ENCODE measurements around the gene CUBN. TPM values are rescaled to one million over a fixed set of nuclear protein-coding genes. Genes with fewer than 3 reads are reported as not detected.

CUBN gene
- total RNA-seq, 4 donors from 2014 or later = 0.37 to 1.5 (median 1.1) TPM

DNA sequence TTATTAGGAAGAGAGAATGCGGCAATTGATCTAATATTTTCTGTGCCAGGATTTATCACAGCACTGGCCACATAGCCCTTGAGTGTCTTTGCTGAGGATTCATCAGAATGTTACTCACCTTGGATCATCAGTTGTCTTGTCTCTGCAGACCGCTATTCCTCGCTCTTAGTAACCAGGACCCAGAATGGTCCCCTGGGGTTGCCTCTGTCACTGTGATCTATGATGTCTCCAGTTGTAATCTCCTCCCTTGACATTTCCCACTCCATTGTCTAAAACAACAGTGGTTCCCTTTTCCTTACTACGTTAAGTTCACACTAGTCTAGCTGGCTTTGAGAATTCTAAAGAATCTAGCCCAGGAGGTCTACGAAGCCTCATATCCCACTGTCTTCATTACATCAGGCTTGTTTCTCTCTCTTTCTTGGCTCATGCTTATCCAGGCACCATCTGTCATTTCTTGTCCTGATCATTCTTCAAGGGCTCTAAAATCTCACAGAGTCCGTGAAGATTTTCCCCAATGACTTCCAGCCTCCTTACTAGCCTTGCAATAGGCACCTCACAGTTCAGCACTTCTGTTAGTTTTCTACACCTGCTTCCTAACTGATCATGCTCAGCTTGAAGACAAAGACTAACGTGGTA is 125.8 kb downstream of the CUBN start:
- TF ChIP-seq EP300 (IDR thresholded peaks at IDR 0.05; ENCODE audit: low read depth) = no peak
- Histone ChIP-seq H3K27me3 (no peaks in the 10 kb centered on the region), H3K9me3 (no peaks in the 10 kb centered on the region), H3K36me3 (no peaks in the 10 kb centered on the region), H3K27ac (peak overlapping the region; percentile 52 to 79 (median 73)), H3K4me1 (peaks cover 0 to 35% (median 8%) of the 10 kb centered on the region in 4 donors), H3K4me3 (no peak overlapping the region)
- in situ Hi-C loops (cut with MboI; ENCODE audit: low pct_ligation_motif_present in 1 of 4, low pct_unique_long_range_greater_than_20kb in 1 of 4, low sequenced_read_pairs in 3 of 4) (no loop called here), intact Hi-C loops (cut with DNase I; ENCODE audit: low total_unique reads) (no loop called here)
- WGBS, 2 donors (ENCODE audit: low coverage in 1 of 2) = 84 to 86% methylated on average over 5 to 7 of the region's 7 CpGs
- no peak for DNase-seq

DNA sequence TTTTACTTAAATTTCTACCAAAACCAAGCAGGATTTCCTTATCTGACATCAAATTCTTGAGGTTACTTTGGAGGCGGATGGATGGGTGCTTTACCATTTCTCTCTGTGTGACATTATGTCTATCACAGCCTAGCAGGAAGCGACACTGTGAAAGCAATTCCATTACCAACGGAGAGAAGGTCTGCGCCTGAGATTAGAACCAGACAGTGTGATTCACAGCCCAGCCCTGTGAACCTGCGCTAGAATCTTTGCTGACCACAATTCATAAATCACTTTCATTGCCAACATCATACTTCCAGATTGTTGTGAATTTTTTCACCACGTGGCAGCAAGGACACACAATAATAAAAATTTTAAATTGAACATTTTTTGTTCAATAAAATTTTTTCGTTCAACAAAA is 126.5 kb downstream of the CUBN start:
- Histone ChIP-seq H3K36me3 (no peaks in the 10 kb centered on the region), H3K27me3 (no peaks in the 10 kb centered on the region), H3K9me3 (no peaks in the 10 kb centered on the region), H3K4me3 (no peak overlapping the region), H3K27ac (peak overlapping the region; percentile 52 to 79 (median 73)), H3K4me1 (peaks cover 0 to 35% (median 8%) of the 10 kb centered on the region in 4 donors)
- DNase-seq = no peak
- intact Hi-C loops (cut with DNase I; ENCODE audit: low total_unique reads) (no loop called here), in situ Hi-C loops (cut with MboI; ENCODE audit: low pct_ligation_motif_present in 1 of 4, low pct_unique_long_range_greater_than_20kb in 1 of 4, low sequenced_read_pairs in 3 of 4) (no loop called here)
- no peak for TF ChIP-seq POLR2AphosphoS5 (IDR thresholded peaks at IDR 0.05)
- TF ChIP-seq, protein P1, sequence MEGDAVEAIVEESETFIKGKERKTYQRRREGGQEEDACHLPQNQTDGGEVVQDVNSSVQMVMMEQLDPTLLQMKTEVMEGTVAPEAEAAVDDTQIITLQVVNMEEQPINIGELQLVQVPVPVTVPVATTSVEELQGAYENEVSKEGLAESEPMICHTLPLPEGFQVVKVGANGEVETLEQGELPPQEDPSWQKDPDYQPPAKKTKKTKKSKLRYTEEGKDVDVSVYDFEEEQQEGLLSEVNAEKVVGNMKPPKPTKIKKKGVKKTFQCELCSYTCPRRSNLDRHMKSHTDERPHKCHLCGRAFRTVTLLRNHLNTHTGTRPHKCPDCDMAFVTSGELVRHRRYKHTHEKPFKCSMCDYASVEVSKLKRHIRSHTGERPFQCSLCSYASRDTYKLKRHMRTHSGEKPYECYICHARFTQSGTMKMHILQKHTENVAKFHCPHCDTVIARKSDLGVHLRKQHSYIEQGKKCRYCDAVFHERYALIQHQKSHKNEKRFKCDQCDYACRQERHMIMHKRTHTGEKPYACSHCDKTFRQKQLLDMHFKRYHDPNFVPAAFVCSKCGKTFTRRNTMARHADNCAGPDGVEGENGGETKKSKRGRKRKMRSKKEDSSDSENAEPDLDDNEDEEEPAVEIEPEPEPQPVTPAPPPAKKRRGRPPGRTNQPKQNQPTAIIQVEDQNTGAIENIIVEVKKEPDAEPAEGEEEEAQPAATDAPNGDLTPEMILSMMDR (IDR thresholded peaks at IDR 0.05) = no peak
- TF ChIP-seq POLR2A (IDR thresholded peaks at IDR 0.05) = no peak
- TF ChIP-seq EP300 (IDR thresholded peaks at IDR 0.05; ENCODE audit: low read depth) = no peak
- WGBS, 2 donors (ENCODE audit: low coverage in 1 of 2) = 50 to 53% methylated on average over 3 to 7 of the region's 7 CpGs

DNA sequence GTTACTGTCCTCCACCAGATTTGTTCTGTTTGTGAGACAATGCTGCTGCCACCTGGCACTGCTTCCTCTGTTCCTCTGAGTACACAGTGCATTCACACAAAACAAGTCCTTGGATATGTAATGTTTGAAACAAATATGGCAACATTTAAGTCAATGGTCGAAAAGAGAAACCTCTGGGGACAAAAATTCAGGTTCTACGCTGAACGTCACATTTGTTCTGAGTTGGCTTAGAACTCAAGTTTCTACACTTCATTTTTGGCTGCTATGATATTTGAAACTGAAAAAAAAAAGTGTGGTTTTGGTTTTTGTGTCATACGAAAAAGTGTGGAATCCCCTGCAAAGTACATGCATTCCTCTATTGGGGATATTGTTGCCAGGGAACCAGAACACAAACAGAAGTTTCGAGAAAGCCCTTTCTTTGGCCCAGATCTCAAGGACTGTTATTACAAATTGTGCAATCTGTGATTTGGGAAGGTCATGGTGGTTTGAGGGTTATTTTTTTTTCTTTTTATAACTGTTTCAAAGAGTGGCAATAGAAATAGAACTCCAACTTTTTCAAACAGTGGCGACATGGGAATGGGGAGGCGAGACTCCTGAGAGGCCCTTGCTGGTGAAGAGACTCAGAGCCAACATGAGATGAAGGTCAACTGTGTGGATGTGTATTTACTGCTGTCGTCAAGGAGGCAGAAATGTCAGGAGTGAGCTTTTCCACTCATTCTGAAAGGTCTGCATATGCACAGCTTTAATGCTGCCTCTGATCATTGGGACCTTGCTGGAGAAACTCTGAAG is 127.5 kb downstream of the CUBN start:
- WGBS, 2 donors (ENCODE audit: low coverage in 1 of 2) = 48 to 52% methylated on average over 8 of the region's 8 CpGs
- peaks cover 0 to 27% (median 3%) of the 10 kb centered on the region in 4 donors for H3K4me1 ChIP-seq
- H3K27me3 ChIP-seq = no peaks in the 10 kb centered on the region
- TF ChIP-seq POLR2AphosphoS5 (IDR thresholded peaks at IDR 0.05) (peak in 2 of 3 donors; percentile 54 to 61), EP300 (IDR thresholded peaks at IDR 0.05; ENCODE audit: low read depth) (no peak)
- DNase-seq = peak; percentile 33
- H3K36me3 ChIP-seq = no peaks in the 10 kb centered on the region
- in situ Hi-C loops (cut with MboI; ENCODE audit: low pct_ligation_motif_present in 1 of 4, low pct_unique_long_range_greater_than_20kb in 1 of 4, low sequenced_read_pairs in 3 of 4) = no loop called here
- no peak overlapping the region for H3K4me3 ChIP-seq
- H3K9me3 ChIP-seq = no peaks in the 10 kb centered on the region
- peak overlapping the region; percentile 52 to 79 (median 73) for H3K27ac ChIP-seq
- intact Hi-C loops (cut with DNase I; ENCODE audit: low total_unique reads) = no loop called here

DNA sequence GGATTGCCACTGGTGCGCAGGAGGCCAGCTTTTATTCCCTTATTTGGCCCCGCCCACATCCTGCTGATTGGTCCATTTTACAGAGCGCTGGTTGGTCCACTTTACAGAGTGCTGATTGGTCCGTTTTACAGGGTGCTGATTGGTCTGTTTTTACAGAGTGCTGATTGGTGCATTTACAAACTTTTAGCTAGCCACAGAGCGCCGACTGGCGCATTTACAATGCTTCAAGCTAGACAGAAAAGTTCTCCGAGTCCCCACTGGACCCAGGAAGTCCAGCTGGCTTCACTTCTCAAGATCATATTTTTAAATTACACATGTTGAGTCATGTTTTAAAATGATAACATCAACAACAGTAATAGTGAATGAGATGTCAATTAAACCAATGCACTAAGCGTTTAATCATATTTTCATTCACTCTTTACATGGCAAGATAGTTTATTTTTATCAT is 128.3 kb downstream of the CUBN start:
- Histone ChIP-seq H3K9me3 (no peaks in the 10 kb centered on the region), H3K4me1 (peaks cover 0 to 19% (median 2%) of the 10 kb centered on the region in 4 donors), H3K27ac (peak overlapping the region; percentile 52 to 79 (median 73)), H3K27me3 (no peaks in the 10 kb centered on the region), H3K4me3 (no peak overlapping the region), H3K36me3 (no peaks in the 10 kb centered on the region)
- intact Hi-C loops (cut with DNase I; ENCODE audit: low total_unique reads) (no loop called here), in situ Hi-C loops (cut with MboI; ENCODE audit: low pct_ligation_motif_present in 1 of 4, low pct_unique_long_range_greater_than_20kb in 1 of 4, low sequenced_read_pairs in 3 of 4) (no loop called here)
- no peak for DNase-seq
- TF ChIP-seq EP300 (IDR thresholded peaks at IDR 0.05; ENCODE audit: low read depth) (no peak), POLR2A (IDR thresholded peaks at IDR 0.05) (no peak), POLR2AphosphoS5 (IDR thresholded peaks at IDR 0.05) (no peak)
- TF ChIP-seq, protein P1 (IDR thresholded peaks at IDR 0.05) = no peak
- 77 to 93% methylated on average over 8 to 9 of the region's 9 CpGs for WGBS, 2 donors (ENCODE audit: low coverage in 1 of 2)

Measured in transverse colon (tissue), 4 donors.